ENCODE measurements around the gene TCF7L2.

Gene TCF7L2

GRCh38 chr10:113115556-113115955, 165.5 kb downstream of the TCF7L2 start:
- H3K27me3 ChIP-seq (ENCODE audit: low read depth, low read length): peaks cover 11% of the 10 kb centered on the region; the same call in 1 of the 2 replicates
- no peak overlapping the region for H3K27ac ChIP-seq (ENCODE audit: low read length)
- H2AFZ ChIP-seq (ENCODE audit: low read depth, low read length): no peak overlapping the region
- no peak overlapping the region for H3K9ac ChIP-seq (ENCODE audit: low read length)
- H3K4me3 ChIP-seq (ENCODE audit: low read length): no peak overlapping the region
- no peaks in the 10 kb centered on the region for H3K9me3 ChIP-seq (ENCODE audit: insufficient read depth, low read length)
- H3K79me2 ChIP-seq (ENCODE audit: low read length): no peaks in the 10 kb centered on the region
- H4K20me1 ChIP-seq (ENCODE audit: insufficient read depth, low read length): no peaks in the 10 kb centered on the region
- no peaks in the 10 kb centered on the region for H3K4me1 ChIP-seq (ENCODE audit: low read length)
- no peak overlapping the region for H3K4me2 ChIP-seq (ENCODE audit: low read length)
- TF ChIP-seq, protein P1, sequence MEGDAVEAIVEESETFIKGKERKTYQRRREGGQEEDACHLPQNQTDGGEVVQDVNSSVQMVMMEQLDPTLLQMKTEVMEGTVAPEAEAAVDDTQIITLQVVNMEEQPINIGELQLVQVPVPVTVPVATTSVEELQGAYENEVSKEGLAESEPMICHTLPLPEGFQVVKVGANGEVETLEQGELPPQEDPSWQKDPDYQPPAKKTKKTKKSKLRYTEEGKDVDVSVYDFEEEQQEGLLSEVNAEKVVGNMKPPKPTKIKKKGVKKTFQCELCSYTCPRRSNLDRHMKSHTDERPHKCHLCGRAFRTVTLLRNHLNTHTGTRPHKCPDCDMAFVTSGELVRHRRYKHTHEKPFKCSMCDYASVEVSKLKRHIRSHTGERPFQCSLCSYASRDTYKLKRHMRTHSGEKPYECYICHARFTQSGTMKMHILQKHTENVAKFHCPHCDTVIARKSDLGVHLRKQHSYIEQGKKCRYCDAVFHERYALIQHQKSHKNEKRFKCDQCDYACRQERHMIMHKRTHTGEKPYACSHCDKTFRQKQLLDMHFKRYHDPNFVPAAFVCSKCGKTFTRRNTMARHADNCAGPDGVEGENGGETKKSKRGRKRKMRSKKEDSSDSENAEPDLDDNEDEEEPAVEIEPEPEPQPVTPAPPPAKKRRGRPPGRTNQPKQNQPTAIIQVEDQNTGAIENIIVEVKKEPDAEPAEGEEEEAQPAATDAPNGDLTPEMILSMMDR (IDR thresholded peaks at IDR 0.05; ENCODE audit: low read depth, low read length): no peak
- no peak for TF ChIP-seq EZH2phosphoT487 (IDR thresholded peaks at IDR 0.05; ENCODE audit: low read depth)
- H3K36me3 ChIP-seq (replicated peaks; ENCODE audit: low read depth, low read length): no peaks in the 10 kb centered on the region

DNA sequence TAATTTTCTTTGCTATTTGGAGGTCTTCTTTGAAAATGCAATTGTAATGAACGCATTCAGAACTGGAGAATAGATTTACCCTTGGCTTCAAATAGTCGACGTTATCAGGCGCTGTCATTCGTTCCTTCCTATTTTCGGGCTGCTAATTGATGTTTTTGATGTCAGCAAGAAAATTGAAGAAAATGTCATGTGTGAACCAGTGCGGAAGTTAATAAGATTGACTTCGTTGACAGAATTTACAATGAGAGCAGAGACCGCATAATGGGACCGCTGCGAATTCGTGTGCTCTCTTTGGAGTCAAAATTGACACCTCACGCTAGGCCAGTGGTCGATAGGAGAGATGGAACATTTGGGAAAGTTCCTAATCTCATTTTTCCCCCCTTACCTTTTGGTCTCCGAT, 168.8 kb downstream of the TCF7L2 start:
- H3K27me3 ChIP-seq (ENCODE audit: low read depth, low read length): peaks cover 4% of the 10 kb centered on the region; the same call in 1 of the 2 replicates
- H3K36me3 ChIP-seq (replicated peaks; ENCODE audit: low read depth, low read length): no peaks in the 10 kb centered on the region
- no peaks in the 10 kb centered on the region for H3K4me1 ChIP-seq (ENCODE audit: low read length)
- H3K4me2 ChIP-seq (ENCODE audit: low read length): no peak overlapping the region
- H3K9me3 ChIP-seq (ENCODE audit: insufficient read depth, low read length): no peaks in the 10 kb centered on the region
- no peaks in the 10 kb centered on the region for H4K20me1 ChIP-seq (ENCODE audit: insufficient read depth, low read length)
- no peaks in the 10 kb centered on the region for H3K79me2 ChIP-seq (ENCODE audit: low read length)
- no peak overlapping the region for H2AFZ ChIP-seq (ENCODE audit: low read depth, low read length)
- TF ChIP-seq EZH2phosphoT487 (IDR thresholded peaks at IDR 0.05; ENCODE audit: low read depth): no peak
- TF ChIP-seq, protein P1 (IDR thresholded peaks at IDR 0.05; ENCODE audit: low read depth, low read length): no peak
- H3K9ac ChIP-seq (ENCODE audit: low read length): no peak overlapping the region
- no peak overlapping the region for H3K27ac ChIP-seq (ENCODE audit: low read length)
- H3K4me3 ChIP-seq (ENCODE audit: low read length): no peak overlapping the region

DNA sequence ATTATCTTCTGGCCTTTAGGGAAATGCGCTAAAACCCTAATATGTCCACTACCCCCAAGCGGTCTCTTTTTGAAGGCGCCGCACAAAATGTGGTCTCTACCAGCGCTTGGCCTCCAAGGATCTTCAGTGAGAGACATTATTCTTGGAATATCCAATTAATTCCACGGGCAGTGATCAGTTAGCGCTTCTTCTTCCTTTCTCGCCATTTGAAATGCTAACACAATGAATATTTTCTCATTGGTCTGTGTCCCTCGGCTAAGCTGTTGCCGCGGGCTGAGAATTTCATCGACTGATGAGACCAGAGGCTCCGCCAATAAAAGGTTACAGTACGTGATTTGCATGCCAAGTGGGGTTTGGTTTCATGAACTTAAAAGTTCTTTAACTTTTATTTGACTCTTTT, 169.8 kb downstream of the TCF7L2 start:
- H3K79me2 ChIP-seq (ENCODE audit: low read length): no peaks in the 10 kb centered on the region
- no peak for TF ChIP-seq EZH2phosphoT487 (IDR thresholded peaks at IDR 0.05; ENCODE audit: low read depth)
- TF ChIP-seq, protein P1 (IDR thresholded peaks at IDR 0.05; ENCODE audit: low read depth, low read length): no peak
- H3K9ac ChIP-seq (ENCODE audit: low read length): no peak overlapping the region

GRCh38 chr10:113121153-113121552, 171.1 kb downstream of the TCF7L2 start:
- H3K4me1 ChIP-seq (ENCODE audit: low read length): no peaks in the 10 kb centered on the region
- H3K4me3 ChIP-seq (ENCODE audit: low read length): no peak overlapping the region
- H3K9ac ChIP-seq (ENCODE audit: low read length): no peak overlapping the region
- H3K4me2 ChIP-seq (ENCODE audit: low read length): no peak overlapping the region
- H3K27ac ChIP-seq (ENCODE audit: low read length): no peak overlapping the region
- no peak overlapping the region for H2AFZ ChIP-seq (ENCODE audit: low read depth, low read length)
- H3K36me3 ChIP-seq (replicated peaks; ENCODE audit: low read depth, low read length): no peaks in the 10 kb centered on the region
- H3K9me3 ChIP-seq (ENCODE audit: insufficient read depth, low read length): no peaks in the 10 kb centered on the region
- no peaks in the 10 kb centered on the region for H4K20me1 ChIP-seq (ENCODE audit: insufficient read depth, low read length)
- H3K27me3 ChIP-seq (ENCODE audit: low read depth, low read length): no peaks in the 10 kb centered on the region
- no peaks in the 10 kb centered on the region for H3K79me2 ChIP-seq (ENCODE audit: low read length)
- no peak for TF ChIP-seq EZH2phosphoT487 (IDR thresholded peaks at IDR 0.05; ENCODE audit: low read depth)
- TF ChIP-seq, protein P1 (IDR thresholded peaks at IDR 0.05; ENCODE audit: low read depth, low read length): no peak

More for the DNA sequence above, 169.8 kb downstream of the TCF7L2 start:
- Histone ChIP-seq H3K9me3 (ENCODE audit: insufficient read depth, low read length) (no peaks in the 10 kb centered on the region), H3K36me3 (replicated peaks; ENCODE audit: low read depth, low read length) (no peaks in the 10 kb centered on the region), H4K20me1 (ENCODE audit: insufficient read depth, low read length) (no peaks in the 10 kb centered on the region), H3K27ac (ENCODE audit: low read length) (no peak overlapping the region), H3K4me3 (ENCODE audit: low read length) (no peak overlapping the region), H3K4me1 (ENCODE audit: low read length) (no peaks in the 10 kb centered on the region), H3K27me3 (ENCODE audit: low read depth, low read length) (no peaks in the 10 kb centered on the region), H3K4me2 (ENCODE audit: low read length) (no peak overlapping the region), H2AFZ (ENCODE audit: low read depth, low read length) (no peak overlapping the region)

Measured in OCI-LY3 (cell line).